GM12878 (cell line): ENCODE data around the gene SIRT2. TPM values are rescaled to one million over a fixed set of nuclear protein-coding genes. Genes with fewer than 3 reads are reported as not detected.

Source experiments
- ATAC-seq: fragments of 200-7000 bp; cut with Tn5 transposase; 3 replicates; pipeline ENCODE4 v1.9.1; 2020; ENCODE audit warnings: mild to moderate bottlenecking, moderate library complexity
- BruUV-seq: library from RNA; stranded (reverse); fragments of 400-500 nt; replicated peaks from 2 replicates; lab custom pipeline; 2021; lab: Mats Ljungman, UMichigan
- CTCF ChIA-PET: fragments of 300-600 bp; sonication (Branson Sonifier 250); formaldehyde crosslinking; extraction: SDS; loops from one replicate; lab custom pipeline; 2021; ENCODE audit warnings: inconsistent platforms; lab: Yijun Ruan, JAX
- POLR2A ChIA-PET: fragments of 350-600 bp; formaldehyde crosslinking; extraction: SDS; loops from one replicate; lab custom pipeline; 2021; ENCODE audit warnings: inconsistent platforms; lab: Charles Lee
- RAD21 ChIA-PET: fragments of 300-600 bp; sonication (Branson Sonifier 250); formaldehyde crosslinking; loops from one replicate; lab custom pipeline; 2023; ENCODE audit warnings: antibody characterized with exemption; ENCODE audit not compliant: unreplicated experiment; lab: Charles Lee
- SMC1A ChIA-PET: fragments of 300-600 bp; sonication (Branson Sonifier 250); formaldehyde crosslinking; loops from one replicate; lab custom pipeline; 2023; ENCODE audit not compliant: unreplicated experiment, uncharacterized antibody; lab: Charles Lee
- DNase-seq: peaks from one replicate; pipeline ENCODE4 v3.0.0-alpha.2; 2011; ENCODE audit warnings: low read depth, low spot score
- FAIRE-seq: peaks from 3 replicates; lab custom pipeline; 2011; peaks lifted over from hg19 to GRCh38; lab: Jason Lieb, UNC
- H2AFZ ChIP-seq: 2 replicates; pipeline ENCODE4 v1.6.0; 2011; ENCODE audit warnings: low read depth, low read length, control low read depth; ENCODE audit not compliant: control insufficient read depth
- H3K27ac ChIP-seq: 2 replicates; pipeline ENCODE4 v1.5.1; 2011; ENCODE audit warnings: control low read depth; ENCODE audit not compliant: control insufficient read depth, insufficient read depth
- H3K27me3 ChIP-seq, 2 experiments: replicated peaks in 1 of 2; 2 replicates each; pipeline versions ENCODE4 v1.6.0 to v1.6.1; 2011; ENCODE audit warnings: low read length in 1 of 2; ENCODE audit not compliant: control insufficient read depth in 2 of 2, insufficient read depth in 2 of 2
- H3K36me3 ChIP-seq, 2 experiments: 2 replicates each; pipeline ENCODE4 v1.5.1; 2011; ENCODE audit warnings: low read length in 1 of 2; ENCODE audit not compliant: control insufficient read depth in 2 of 2, insufficient read depth in 2 of 2
- H3K4me1 ChIP-seq: 2 replicates; pipeline ENCODE4 v1.6.1; 2011; ENCODE audit warnings: mild to moderate bottlenecking, low read length, moderate library complexity, mixed read lengths; ENCODE audit not compliant: control insufficient read depth, insufficient read depth
- H3K4me2 ChIP-seq: 2 replicates; pipeline ENCODE4 v1.6.0; 2011; ENCODE audit warnings: control low read depth; ENCODE audit not compliant: control insufficient read depth, insufficient read depth
- H3K4me3 ChIP-seq: fragments of 200-600 bp; sonication (generic); 2 replicates; pipeline ENCODE4 v1.5.1; 2016
- H3K79me2 ChIP-seq: 2 replicates; pipeline ENCODE4 v1.6.0; 2011; ENCODE audit warnings: low read length; ENCODE audit not compliant: control insufficient read depth, insufficient read depth
- H3K9ac ChIP-seq: 2 replicates; pipeline ENCODE4 v1.8.0; 2011; ENCODE audit warnings: low read length, control low read depth, mixed read lengths; ENCODE audit not compliant: control insufficient read depth, insufficient read depth
- H3K9me3 ChIP-seq: replicated peaks from 3 replicates; pipeline ENCODE4 v1.5.1; 2011; ENCODE audit warnings: mild to moderate bottlenecking, low read length; ENCODE audit not compliant: control insufficient read depth, insufficient read depth
- H4K20me1 ChIP-seq: 2 replicates; pipeline ENCODE4 v1.6.0; 2011; ENCODE audit not compliant: control insufficient read depth, insufficient read depth
- ATF3 ChIP-seq: IDR thresholded peaks from 2 replicates; pipeline ENCODE4 v1.6.1; 2011; ENCODE audit warnings: low read depth, mild to moderate bottlenecking, low read length, moderate library complexity, borderline replicate concordance; ENCODE audit errors: extremely low read depth
- BMI1 ChIP-seq: fragments of 450-650 bp; IDR thresholded peaks from 2 replicates; pipeline ENCODE4 v1.6.1; 2016; ENCODE audit warnings: mild to moderate bottlenecking, moderate library complexity, borderline replicate concordance
- CHD1 ChIP-seq: IDR thresholded peaks from 2 replicates; pipeline ENCODE4 v1.6.1; 2012; ENCODE audit warnings: low read depth, low read length, improper control_type of control experiment
- CHD2 ChIP-seq: IDR thresholded peaks from 2 replicates; pipeline ENCODE4 v1.6.1; 2011; ENCODE audit warnings: low read depth, low read length, improper control_type of control experiment, borderline replicate concordance
- CUX1 ChIP-seq: IDR thresholded peaks from 2 replicates; pipeline ENCODE4 v1.6.1; 2012; ENCODE audit warnings: improper control_type of control experiment, low read depth, low read length; ENCODE audit not compliant: insufficient replicate concordance
- E2F8 ChIP-seq: fragments of 450-650 bp; IDR thresholded peaks from 2 replicates; pipeline ENCODE4 v1.6.1; 2018; ENCODE audit warnings: mild to moderate bottlenecking, low read depth, moderate library complexity; ENCODE audit not compliant: partially characterized antibody
- FOS ChIP-seq: IDR thresholded peaks from 3 replicates; pipeline ENCODE4 v1.6.1; 2011; ENCODE audit warnings: borderline replicate concordance; ENCODE audit not compliant: insufficient read length; ENCODE audit errors: extremely low read depth
- HDGF ChIP-seq: fragments of 450-650 bp; IDR thresholded peaks from 2 replicates; pipeline ENCODE4 v1.6.1; 2016; ENCODE audit warnings: antibody characterized with exemption
- MXI1 ChIP-seq: fragments of 150-350 bp; IDR thresholded peaks from 2 replicates; pipeline ENCODE4 v1.6.1; 2011; ENCODE audit warnings: low read depth, mild to moderate bottlenecking, inconsistent platforms, low read length, improper control_type of control experiment
- POLR2A ChIP-seq: IDR thresholded peaks from 2 replicates; pipeline ENCODE4 v1.6.1; 2011; ENCODE audit warnings: low read depth, mild to moderate bottlenecking, low read length
- RAD21 ChIP-seq: IDR thresholded peaks from 2 replicates; pipeline ENCODE4 v1.6.1; 2011; ENCODE audit warnings: mild to moderate bottlenecking, low read depth, low read length, moderate library complexity; ENCODE audit not compliant: insufficient read depth
- RELA ChIP-seq: fragments of 450-650 bp; IDR thresholded peaks from 2 replicates; pipeline ENCODE4 v1.8.0; 2014; ENCODE audit warnings: borderline replicate concordance; ENCODE audit not compliant: partially characterized antibody
- SREBF1 ChIP-seq: IDR thresholded peaks from 2 replicates; pipeline ENCODE4 v1.6.1; 2012; ENCODE audit warnings: mild to moderate bottlenecking, low read length
- SREBF2 ChIP-seq: IDR thresholded peaks from 2 replicates; pipeline ENCODE4 v1.6.1; 2012; ENCODE audit warnings: mild to moderate bottlenecking, low read length
- ZNF217 ChIP-seq: fragments of 450-650 bp; IDR thresholded peaks from 2 replicates; pipeline ENCODE4 v1.6.1; 2017; ENCODE audit warnings: antibody characterized with exemption, mild to moderate bottlenecking
- ZSCAN29 ChIP-seq: fragments of 450-650 bp; IDR thresholded peaks from 2 replicates; pipeline ENCODE4 v1.6.1; 2017; ENCODE audit warnings: mild to moderate bottlenecking, moderate library complexity
- WGBS: methylation state at CpG from one replicate; pipeline ENCODE4 v1.1.6; 2016; ENCODE audit warnings: low lambda C conversion rate; ENCODE audit not compliant: insufficient replicate concordance, insufficient coverage; ENCODE audit errors: missing lambda C conversion rate; 5-methylcytosine and 5-hydroxymethylcytosine counted together
- in situ Hi-C: fragments of 300-500 bp; cut with MboI; formaldehyde crosslinking; loops from 9 replicates; pipeline ENCODE4 v1.14.3; 2018; ENCODE audit warnings: mixed read lengths
- intact Hi-C: fragments of 100-400 bp; cut with micrococcal nuclease; formaldehyde crosslinking; loops from one replicate; pipeline ENCODE4 v1.14.2; 2022; ENCODE audit not compliant: unreplicated experiment
- polyA plus RNA-seq, 11 experiments: library from polyadenylated mRNA; depleted of rRNA in 4 of 11; unstranded in 6 of 11; stranded (reverse) in 5 of 11; fragments of >200 nt; fragmentation: Nextera tagmentation in 4 of 11; fragmentation: Illumina TruSeq in 1 of 11; extraction: Ambion mirVana in 4 of 11; extraction: Trizol in 1 of 11; gene quantifications; 1 replicate in 1 of 11; 2 replicates in 10 of 11; pipeline versions ENCODE4 v1.2.1 to v1.2.3, GENCODE V29; 2011 to 2016; ENCODE audit warnings: inconsistent platforms in 2 of 11, missing spikeins in 2 of 11, low read depth in 1 of 11
- total RNA-seq, 4 experiments: library from RNA; depleted of rRNA in 3 of 4; stranded (reverse); fragments of >200 nt in 3 of 4; fragmentation: Illumina TruSeq in 1 of 4; extraction: Trizol in 1 of 4; gene quantifications; 2 replicates each; pipeline versions ENCODE4 v1.2.1 to v1.2.3, GENCODE V29; 2013 to 2021

Gene SIRT2
- total and polyA plus RNA-seq, 10 of the 15 experiments (the other 5 are each of a cell fraction or from before 2014, with no cell fraction given): 1.4 to 38.7 (median 24.1) TPM

GRCh38 chr19:38833092-38833425 lies 66.4 kb downstream of the SIRT2 start:
- Histone ChIP-seq H2AFZ (no peak overlapping the region), H4K20me1 (no peaks in the 10 kb centered on the region; the same call in 1 of the 2 replicates), H3K27ac (no peak overlapping the region), H3K9me3 (no peaks in the 10 kb centered on the region), H3K4me2 (no peak overlapping the region), H3K4me3 (no peak overlapping the region), H3K9ac (no peak overlapping the region), H3K79me2 (peaks cover 11% of the 10 kb centered on the region), H3K4me1 (no peaks in the 10 kb centered on the region; the same call in 1 of the 2 replicates), H3K36me3 (peaks cover 18% of the 10 kb centered on the region in 2 experiments), H3K27me3 (no peaks in the 10 kb centered on the region)
- in situ Hi-C loops (no loop called here), intact Hi-C loops (loop anchor here (10.0 kb wide), 2 partner anchors 52 to 288 kb away; no protein-coding TSS in a partner anchor)
- DNase-seq (no peak), ATAC-seq (no peak), FAIRE-seq (no peak)
- POLR2A ChIA-PET: interaction anchor here (0.6 to 6.1 kb wide), 5 partner anchors 8 to 27 kb away, joined by 3 to 43 read pairs (median 6); no protein-coding TSS in a partner anchor
- WGBS: 97% methylated on average over 7 of the region's 7 CpGs
- SMC1A ChIA-PET: interaction anchor here (2.6 to 3.0 kb wide), 2 partner anchors 36 to 54 kb away, joined by 12 to 14 read pairs; no protein-coding TSS in a partner anchor
- RAD21 ChIA-PET: no interaction called here
- BruUV-seq: no TSS peak
- CTCF ChIA-PET: interaction anchor here (0.9 to 2.6 kb wide), 3 partner anchors 36 to 289 kb away, joined by 3 to 14 read pairs (median 3); no protein-coding TSS in a partner anchor
- TF ChIP-seq HDGF (no peak), ZSCAN29 (no peak), CUX1 (no peak), E2F8 (no peak), BMI1 (no peak), SREBF2 (no peak), ZNF217 (no peak), MXI1 (no peak), FOS (no peak), CHD2 (no peak), POLR2A (no peak), RAD21 (no peak), CHD1 (no peak), RELA (no peak), ATF3 (no peak), SREBF1 (no peak)
